Activated naive CD4-positive, alpha-beta T cell treated with anti-CD3 and anti-CD28 coated beads, Interleukin-2, amount 10 ng/mL, durations not matched to agents 7 days and 5 days (primary cell): Measurements from ENCODE around the gene ATP12A.

Experiments
- CTCF ChIA-PET: fragments of 350-600 bp; sonication (Branson Sonifier 250); formaldehyde crosslinking; loops from one replicate; lab custom pipeline; 2021; ENCODE audit warnings: antibody characterized with exemption; lab: Charles Lee
- DNase-seq: peaks from one replicate; pipeline ENCODE4 v3.0.0-alpha.2; 2020
- H3K27ac Mint-ChIP-seq: one replicate; pipeline ENCODE4 v1.8.0; 2021; ENCODE audit warnings: mild to moderate bottlenecking, moderate library complexity, mixed read lengths
- H3K27me3 Mint-ChIP-seq: one replicate; pipeline ENCODE4 v1.8.0; 2021; ENCODE audit warnings: mild to moderate bottlenecking, mixed read lengths
- H3K36me3 Mint-ChIP-seq: one replicate; pipeline ENCODE4 v1.8.0; 2021; ENCODE audit warnings: mixed read lengths
- H3K4me1 Mint-ChIP-seq: one replicate; pipeline ENCODE4 v1.8.0; 2021; ENCODE audit warnings: mixed read lengths
- H3K4me3 Mint-ChIP-seq: one replicate; pipeline ENCODE4 v1.8.0; 2021; ENCODE audit warnings: mild to moderate bottlenecking, moderate library complexity, mixed read lengths
- H3K9me3 Mint-ChIP-seq: one replicate; pipeline ENCODE4 v1.8.0; 2021; ENCODE audit warnings: mixed read lengths

The ATP12A gene

GRCh38 chr13:24680258-24680920 lies at the start of gene ATP12A:
Gene ATP12A (plus strand): TSS chr13:24680408. CDS start chr13:24680744, 336 bp downstream.
- H3K9me3 Mint-ChIP-seq = no peaks in the 10 kb centered on the region
- CTCF ChIA-PET = interaction anchor here (0.6 to 3.5 kb wide), 4 partner anchors 14 to 314 kb away, joined by 3 to 20 read pairs (median 4); no protein-coding TSS in a partner anchor
- no peaks in the 10 kb centered on the region for H3K36me3 Mint-ChIP-seq
- H3K4me3 Mint-ChIP-seq = no peak within 1 kb of the TSS
- H3K4me1 Mint-ChIP-seq = peaks cover 29% of the 10 kb centered on the region
- H3K27me3 Mint-ChIP-seq = peaks cover 75% of the 10 kb centered on the region
- no peak within 1 kb of the TSS for H3K27ac Mint-ChIP-seq
- DNase-seq = peak; percentile 40

- Mint-ChIP-seq H3K36me3 (peaks cover 3% of the 10 kb centered on the region), H3K27ac (no peak overlapping the region), H3K4me1 (peaks cover 37% of the 10 kb centered on the region), H3K27me3 (no peaks in the 10 kb centered on the region), H3K4me3 (no peak overlapping the region), H3K9me3 (no peaks in the 10 kb centered on the region)
- no peak for DNase-seq
- CTCF ChIA-PET = interaction anchor here (0.8 to 1.1 kb wide), 2 partner anchors 9 to 19 kb away, joined by 3 read pairs; no protein-coding TSS in a partner anchor
Observed at GRCh38 chr13:24630851-24631620, 49.2 kb upstream of the ATP12A start.

GRCh38 chr13:24631922-24632321 lies 48.3 kb upstream of the ATP12A start:
- H3K4me3 Mint-ChIP-seq = no peak overlapping the region
- peaks cover 4% of the 10 kb centered on the region for H3K27me3 Mint-ChIP-seq
- no peak overlapping the region for H3K27ac Mint-ChIP-seq
- H3K9me3 Mint-ChIP-seq = no peaks in the 10 kb centered on the region
- H3K36me3 Mint-ChIP-seq = no peaks in the 10 kb centered on the region
- DNase-seq = no peak
- CTCF ChIA-PET = interaction anchor here (1.1 kb wide), 1 partner anchor 18 kb away, joined by 3 read pairs; no protein-coding TSS in a partner anchor
- H3K4me1 Mint-ChIP-seq = peaks cover 28% of the 10 kb centered on the region

GRCh38 chr13:24632382-24633121 lies 47.7 kb upstream of the ATP12A start:
- Mint-ChIP-seq H3K36me3 (no peaks in the 10 kb centered on the region), H3K4me3 (no peak overlapping the region), H3K27ac (no peak overlapping the region), H3K27me3 (peaks cover 7% of the 10 kb centered on the region), H3K4me1 (peaks cover 23% of the 10 kb centered on the region), H3K9me3 (no peaks in the 10 kb centered on the region)
- CTCF ChIA-PET = interaction anchor here (1.1 to 1.4 kb wide), 2 partner anchors 17 to 50 kb away, joined by 3 to 4 read pairs; no protein-coding TSS in a partner anchor
- no peak for DNase-seq

DNA sequence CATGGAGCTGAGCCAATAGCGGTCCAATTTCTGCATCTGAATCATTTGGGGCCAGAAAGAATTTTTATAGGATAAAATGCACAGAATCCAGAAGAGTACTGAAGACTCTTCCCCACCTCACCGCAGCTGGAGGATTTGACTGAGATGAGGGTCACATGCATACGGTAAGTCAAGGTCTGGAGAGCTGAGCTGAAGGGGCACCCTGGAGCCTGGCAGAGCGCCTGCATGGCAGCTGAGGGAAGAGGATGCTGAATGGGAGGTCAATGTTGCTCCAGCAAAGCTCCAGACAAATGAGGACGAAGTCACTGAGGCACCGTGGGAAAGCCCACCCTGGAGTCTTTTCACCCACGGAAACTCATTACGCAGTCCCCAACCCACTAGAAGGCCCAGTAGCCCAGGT lies 43.4 kb upstream of the ATP12A start:
- Mint-ChIP-seq H3K4me1 (peaks cover 8% of the 10 kb centered on the region), H3K4me3 (no peak overlapping the region), H3K36me3 (no peaks in the 10 kb centered on the region), H3K27ac (no peak overlapping the region), H3K27me3 (peaks cover 13% of the 10 kb centered on the region), H3K9me3 (no peaks in the 10 kb centered on the region)
- CTCF ChIA-PET = no interaction called here
- DNase-seq = no peak

GRCh38 chr13:24638096-24638495 lies 42.1 kb upstream of the ATP12A start:
- no peak for DNase-seq
- no peak overlapping the region for H3K4me3 Mint-ChIP-seq
- CTCF ChIA-PET = interaction anchor here (1.1 kb wide), 1 partner anchor 32 kb away, joined by 3 read pairs; no protein-coding TSS in a partner anchor
- no peaks in the 10 kb centered on the region for H3K36me3 Mint-ChIP-seq
- no peak overlapping the region for H3K27ac Mint-ChIP-seq
- peaks cover 13% of the 10 kb centered on the region for H3K27me3 Mint-ChIP-seq
- H3K9me3 Mint-ChIP-seq = no peaks in the 10 kb centered on the region
- peaks cover 8% of the 10 kb centered on the region for H3K4me1 Mint-ChIP-seq

GRCh38 chr13:24640752-24641151 lies 39.5 kb upstream of the ATP12A start:
- Mint-ChIP-seq H3K36me3 (no peaks in the 10 kb centered on the region), H3K9me3 (no peaks in the 10 kb centered on the region), H3K4me3 (no peak overlapping the region), H3K4me1 (peaks cover 6% of the 10 kb centered on the region), H3K27ac (no peak overlapping the region), H3K27me3 (peaks cover 17% of the 10 kb centered on the region)
- DNase-seq = no peak
- CTCF ChIA-PET = interaction anchor here (0.6 to 1.0 kb wide), 2 partner anchors 10 to 36 kb away, joined by 3 read pairs; no protein-coding TSS in a partner anchor

GRCh38 chr13:24642219-24642618 lies 38.0 kb upstream of the ATP12A start:
- CTCF ChIA-PET = interaction anchor here (1.5 kb wide), 1 partner anchor 30 kb away, joined by 5 read pairs; no protein-coding TSS in a partner anchor

DNA sequence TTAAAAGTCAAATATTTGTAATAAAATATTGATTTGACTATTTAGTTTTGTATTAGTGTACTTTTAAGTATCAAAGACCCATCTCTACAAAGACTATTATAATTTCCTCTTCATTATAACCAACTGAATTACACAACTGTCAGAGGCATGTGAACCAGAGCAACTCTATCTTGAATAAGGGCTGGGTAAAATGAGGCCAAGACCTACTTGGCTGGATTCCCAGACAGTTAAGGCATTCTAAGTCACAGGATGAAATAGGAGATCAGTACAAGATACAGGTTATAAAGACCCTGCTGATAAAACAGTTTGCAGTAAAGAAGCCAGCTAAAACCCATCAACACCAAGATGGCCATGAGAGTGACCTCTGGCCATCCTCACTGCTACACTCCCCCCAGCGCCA lies 36.2 kb upstream of the ATP12A start:
- Mint-ChIP-seq H3K27ac (no peak overlapping the region), H3K36me3 (no peaks in the 10 kb centered on the region), H3K9me3 (no peaks in the 10 kb centered on the region), H3K4me3 (no peak overlapping the region), H3K4me1 (peaks cover 4% of the 10 kb centered on the region), H3K27me3 (peaks cover 11% of the 10 kb centered on the region)
- CTCF ChIA-PET = interaction anchor here (1.0 kb wide), 1 partner anchor 31 kb away, joined by 3 read pairs; no protein-coding TSS in a partner anchor
- DNase-seq = no peak

More at GRCh38 chr13:24642219-24642618, 38.0 kb upstream of the ATP12A start:
- Mint-ChIP-seq H3K9me3 (no peaks in the 10 kb centered on the region), H3K36me3 (no peaks in the 10 kb centered on the region), H3K4me3 (no peak overlapping the region), H3K27ac (no peak overlapping the region), H3K27me3 (peaks cover 19% of the 10 kb centered on the region), H3K4me1 (peaks cover 6% of the 10 kb centered on the region)
- no peak for DNase-seq

GRCh38 chr13:24648271-24648670 lies 31.9 kb upstream of the ATP12A start:
- Mint-ChIP-seq H3K27ac (no peak overlapping the region), H3K27me3 (peaks cover 15% of the 10 kb centered on the region), H3K36me3 (no peaks in the 10 kb centered on the region), H3K4me3 (no peak overlapping the region), H3K9me3 (no peaks in the 10 kb centered on the region), H3K4me1 (peaks cover 4% of the 10 kb centered on the region)
- DNase-seq = no peak
- CTCF ChIA-PET = no interaction called here

DNA sequence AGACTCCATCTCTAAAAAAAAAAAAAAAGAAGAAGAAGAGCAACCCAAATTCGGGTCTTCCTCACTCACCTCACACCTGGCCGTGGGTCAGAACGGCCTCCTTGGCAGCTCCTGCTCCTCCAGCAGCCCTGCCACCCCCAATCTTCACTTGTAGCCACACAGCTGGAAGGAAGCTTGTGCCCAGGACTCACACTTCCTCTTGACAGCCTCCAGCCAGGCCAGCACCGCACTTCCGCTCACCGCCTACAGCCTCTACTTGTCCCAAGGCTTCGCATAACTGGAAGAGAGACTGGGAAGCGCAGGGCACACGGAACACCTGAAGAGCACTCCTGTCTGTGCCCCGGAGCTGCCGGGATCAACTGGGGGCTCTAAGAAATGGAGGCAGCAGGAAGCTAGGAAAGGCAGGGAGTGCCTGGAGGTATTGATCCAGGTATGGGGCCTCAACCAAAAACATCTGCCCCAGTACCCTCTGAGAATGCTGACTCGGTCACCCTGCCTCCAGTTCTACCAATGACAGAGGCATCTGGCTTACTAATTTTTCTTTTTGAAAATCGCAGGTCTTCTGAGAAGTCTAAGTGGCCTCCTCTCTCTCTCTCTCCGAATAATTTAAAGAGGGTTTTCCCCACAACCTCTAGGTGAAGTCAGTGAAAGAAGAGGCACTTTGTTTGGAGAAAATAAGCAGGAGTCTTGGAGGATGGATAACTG lies 31.1 kb upstream of the ATP12A start:
- no peak for DNase-seq
- no peaks in the 10 kb centered on the region for H3K36me3 Mint-ChIP-seq
- peaks cover 23% of the 10 kb centered on the region for H3K27me3 Mint-ChIP-seq
- H3K9me3 Mint-ChIP-seq = no peaks in the 10 kb centered on the region
- H3K27ac Mint-ChIP-seq = no peak overlapping the region
- peaks cover 4% of the 10 kb centered on the region for H3K4me1 Mint-ChIP-seq
- CTCF ChIA-PET = interaction anchor here (0.9 to 1.1 kb wide), 2 partner anchors 17 to 39 kb away, joined by 3 read pairs; no protein-coding TSS in a partner anchor
- no peak overlapping the region for H3K4me3 Mint-ChIP-seq

DNA sequence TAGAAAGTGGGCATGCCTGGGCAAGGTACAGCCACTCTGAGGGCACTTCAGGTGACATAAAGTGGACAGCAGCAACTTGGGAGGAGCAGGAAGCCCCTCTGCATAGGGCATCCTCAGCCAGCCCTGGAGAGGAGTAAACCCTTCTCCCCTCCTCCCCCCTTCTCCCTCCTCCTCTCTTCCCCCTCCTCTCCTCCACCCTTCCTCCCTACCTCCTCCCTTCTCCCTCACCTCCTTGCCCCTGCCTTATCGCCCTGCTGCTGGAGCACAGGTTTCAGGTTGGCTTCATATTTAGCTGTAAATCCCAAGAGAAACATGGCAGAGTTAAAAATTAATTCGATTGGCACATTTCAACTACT lies 30.5 kb upstream of the ATP12A start:
- no peak for DNase-seq
- CTCF ChIA-PET = interaction anchor here (0.9 to 1.1 kb wide), 2 partner anchors 18 to 39 kb away, joined by 3 read pairs; no protein-coding TSS in a partner anchor
- no peaks in the 10 kb centered on the region for H3K36me3 Mint-ChIP-seq
- H3K9me3 Mint-ChIP-seq = no peaks in the 10 kb centered on the region
- H3K27me3 Mint-ChIP-seq = peaks cover 22% of the 10 kb centered on the region
- no peak overlapping the region for H3K4me3 Mint-ChIP-seq
- no peak overlapping the region for H3K27ac Mint-ChIP-seq
- peaks cover 4% of the 10 kb centered on the region for H3K4me1 Mint-ChIP-seq

GRCh38 chr13:24650161-24650560 lies 30.0 kb upstream of the ATP12A start:
- H3K36me3 Mint-ChIP-seq = no peaks in the 10 kb centered on the region
- no peaks in the 10 kb centered on the region for H3K9me3 Mint-ChIP-seq
- H3K27ac Mint-ChIP-seq = no peak overlapping the region
- H3K27me3 Mint-ChIP-seq = peaks cover 19% of the 10 kb centered on the region
- no peak overlapping the region for H3K4me3 Mint-ChIP-seq
- DNase-seq = no peak
- H3K4me1 Mint-ChIP-seq = peaks cover 4% of the 10 kb centered on the region
- CTCF ChIA-PET = interaction anchor here (0.9 to 1.1 kb wide), 2 partner anchors 19 to 40 kb away, joined by 3 read pairs; no protein-coding TSS in a partner anchor
